Cardiac muscle cell (in vitro differentiated cells and primary cell): ENCODE data around the gene GABRB3. TPM values are rescaled to one million over a fixed set of nuclear protein-coding genes. Genes with fewer than 3 reads are reported as not detected.

Source experiments
- DNase-seq, 2 donors: peaks; one replicate each; pipeline versions ENCODE4 v3.0.0 to v3.0.0-alpha.2; 2010 to 2017; ENCODE audit warnings: low read depth in 1 of 2, low spot score in 1 of 2
- H3K27ac ChIP-seq: fragments of 200-600 bp; sonication (generic); 2 replicates; pipeline ENCODE4 v1.5.1; 2016
- H3K27me3 ChIP-seq: fragments of 200-600 bp; sonication (generic); 2 replicates; pipeline ENCODE4 v1.6.0; 2016; ENCODE audit warnings: control low read depth
- H3K36me3 ChIP-seq: fragments of 200-600 bp; sonication (generic); 2 replicates; pipeline ENCODE4 v1.5.1; 2016; ENCODE audit warnings: control low read depth
- H3K4me1 ChIP-seq: fragments of 200-600 bp; sonication (generic); 2 replicates; pipeline ENCODE4 v1.8.1; 2017; ENCODE audit warnings: low read depth, mild to moderate bottlenecking, mixed run types
- H3K4me3 ChIP-seq: fragments of 200-600 bp; sonication (generic); 2 replicates; pipeline ENCODE4 v1.5.1; 2016; ENCODE audit warnings: mild to moderate bottlenecking
- H3K9me3 ChIP-seq: fragments of 200-600 bp; sonication (generic); 2 replicates; pipeline ENCODE4 v1.5.1; 2017; ENCODE audit warnings: low read depth, mild to moderate bottlenecking, control low read depth
- CTCF ChIP-seq: IDR thresholded peaks from 2 replicates; pipeline ENCODE4 v1.5.1; 2012; ENCODE audit warnings: low read depth, mild to moderate bottlenecking, low read length
- polyA plus RNA-seq: library from polyadenylated mRNA; unstranded; fragments of >200 nt; fragmentation: Nextera tagmentation; extraction: Ambion mirVana; gene quantifications from 2 replicates; pipeline ENCODE4 v1.2.1, GENCODE V29; 2016
- total RNA-seq: library from RNA; depleted of rRNA; stranded (reverse); fragments of >200 nt; gene quantifications from 2 replicates; pipeline ENCODE4 v1.2.3, GENCODE V29; 2016

GABRB3 gene
- total and polyA plus RNA-seq, 2 experiments from 2014 or later: 1.2 to 3.0 TPM

GRCh38 chr15:26516102-26516980 lies 256.5 kb downstream of the GABRB3 start:
- Histone ChIP-seq H3K36me3 (no peaks in the 10 kb centered on the region), H3K9me3 (no peaks in the 10 kb centered on the region), H3K27me3 (no peaks in the 10 kb centered on the region), H3K4me3 (no peak overlapping the region), H3K4me1 (no peaks in the 10 kb centered on the region), H3K27ac (no peak overlapping the region)
- TF ChIP-seq CTCF: no peak
- DNase-seq: no peak

GRCh38 chr15:26504009-26504408 lies 268.9 kb downstream of the GABRB3 start:
- Histone ChIP-seq H3K9me3 (no peaks in the 10 kb centered on the region), H3K36me3 (no peaks in the 10 kb centered on the region), H3K27me3 (no peaks in the 10 kb centered on the region), H3K27ac (no peak overlapping the region), H3K4me1 (no peaks in the 10 kb centered on the region), H3K4me3 (no peak overlapping the region)
- TF ChIP-seq CTCF: no peak
- DNase-seq: no peak

Other genes with a start within 250 kb of the GABRB3 start
- gene GABRA5, start 94.0 kb upstream of the GABRB3 start, total RNA-seq: 0.32 TPM in 1 of 2 replicates, not detected in the other
- gene GABRA5, start 94.0 kb upstream of the GABRB3 start, polyA plus RNA-seq: 0.10 TPM in 1 of 2 replicates, not detected in the other
- not detected in 2 replicates for gene GABRG3, start 198.1 kb upstream of the GABRB3 start, total RNA-seq
- gene GABRG3, start 198.1 kb upstream of the GABRB3 start, polyA plus RNA-seq: not detected in 2 replicates